CD4-positive, alpha-beta memory T cell (primary cell): ENCODE results near the gene MYF5. TPM values are rescaled to one million over a fixed set of nuclear protein-coding genes. Genes with fewer than 3 reads are reported as not detected.

Source experiments
- CTCF ChIA-PET: fragments of 350-600 bp; sonication (Branson Sonifier 250); formaldehyde crosslinking; loops from one replicate; lab custom pipeline; 2021; ENCODE audit warnings: inconsistent platforms; ENCODE audit not compliant: partially characterized antibody; lab: Charles Lee
- POLR2A ChIA-PET: fragments of 350-600 bp; sonication (Branson Sonifier 250); formaldehyde crosslinking; loops from one replicate; lab custom pipeline; 2021; ENCODE audit not compliant: partially characterized antibody; lab: Charles Lee
- DNase-seq, 5 donors: peaks; one replicate each; pipeline versions ENCODE4 v3.0.0 to v3.0.0-alpha.2; 2020 to 2022; ENCODE audit warnings: mixed read lengths in 1 of 5
- H3K27ac ChIP-seq: one replicate; pipeline ENCODE4 v1.7.0; 2013; ENCODE audit warnings: low read depth, low read length
- H3K27me3 ChIP-seq: 2 replicates; pipeline ENCODE4 v1.7.0; 2013; ENCODE audit warnings: mild to moderate bottlenecking, low read length, moderate library complexity; ENCODE audit not compliant: insufficient read depth
- H3K36me3 ChIP-seq: 2 replicates; pipeline ENCODE4 v1.7.0; 2013; ENCODE audit warnings: mild to moderate bottlenecking, low read length, moderate library complexity; ENCODE audit not compliant: insufficient read depth
- H3K4me1 ChIP-seq: 2 replicates; pipeline ENCODE4 v1.7.0; 2013; ENCODE audit warnings: mild to moderate bottlenecking, low read length, moderate library complexity; ENCODE audit not compliant: insufficient read depth
- H3K4me3 ChIP-seq, 2 donors: one replicate each; pipeline ENCODE4 v1.7.0; 2013; ENCODE audit warnings: low read length in 2 of 2, mild to moderate bottlenecking in 1 of 2
- H3K9me3 ChIP-seq, 2 donors: one replicate each; pipeline ENCODE4 v1.7.0; 2013; ENCODE audit warnings: low read length in 2 of 2, control low read depth in 1 of 2; ENCODE audit not compliant: control insufficient read depth in 1 of 2
- H3K27ac Mint-ChIP-seq, 7 donors: one replicate each; pipeline ENCODE4 v1.8.0; 2020 to 2021; ENCODE audit warnings: mixed read lengths in 7 of 7, mild to moderate bottlenecking in 6 of 7, inconsistent platforms in 3 of 7, moderate library complexity in 3 of 7
- H3K27me3 Mint-ChIP-seq, 2 donors: one replicate each; pipeline ENCODE4 v1.8.0; 2020 to 2021; ENCODE audit warnings: mixed read lengths in 2 of 2
- H3K36me3 Mint-ChIP-seq, 2 donors: one replicate each; pipeline ENCODE4 v1.8.0; 2020 to 2021; ENCODE audit warnings: mixed read lengths in 2 of 2, inconsistent platforms in 1 of 2, mild to moderate bottlenecking in 1 of 2
- H3K4me1 Mint-ChIP-seq, 4 donors: one replicate each; pipeline ENCODE4 v1.8.0; 2020 to 2021; ENCODE audit warnings: mixed read lengths in 4 of 4, mild to moderate bottlenecking in 1 of 4
- H3K4me3 Mint-ChIP-seq, 8 donors: one replicate each; pipeline ENCODE4 v1.8.0; 2020 to 2021; ENCODE audit warnings: mixed read lengths in 8 of 8, mild to moderate bottlenecking in 7 of 8, moderate library complexity in 6 of 8, inconsistent platforms in 3 of 8
- H3K9me3 Mint-ChIP-seq, 8 donors: one replicate each; pipeline ENCODE4 v1.8.0; 2020 to 2021; ENCODE audit warnings: mixed read lengths in 8 of 8, mild to moderate bottlenecking in 5 of 8, inconsistent platforms in 3 of 8, moderate library complexity in 1 of 8
- intact Hi-C: fragments of 100-400 bp; cut with micrococcal nuclease; formaldehyde crosslinking; loops from one replicate; pipeline ENCODE4 v1.15.1; 2023
- polyA plus RNA-seq, 2 donors: library from polyadenylated mRNA; unstranded; fragments of 300-500 nt; fragmentation: Illumina TruSeq; gene quantifications; one replicate each; pipeline ENCODE4 v1.2.3, GENCODE V29; 2021
- total RNA-seq, 2 experiments: library from RNA; stranded (reverse); gene quantifications; one replicate each; pipeline ENCODE4 v1.2.3, GENCODE V29; 2021

MYF5 gene
- total and polyA plus RNA-seq, 4 experiments from 2014 or later: not detected

DNA sequence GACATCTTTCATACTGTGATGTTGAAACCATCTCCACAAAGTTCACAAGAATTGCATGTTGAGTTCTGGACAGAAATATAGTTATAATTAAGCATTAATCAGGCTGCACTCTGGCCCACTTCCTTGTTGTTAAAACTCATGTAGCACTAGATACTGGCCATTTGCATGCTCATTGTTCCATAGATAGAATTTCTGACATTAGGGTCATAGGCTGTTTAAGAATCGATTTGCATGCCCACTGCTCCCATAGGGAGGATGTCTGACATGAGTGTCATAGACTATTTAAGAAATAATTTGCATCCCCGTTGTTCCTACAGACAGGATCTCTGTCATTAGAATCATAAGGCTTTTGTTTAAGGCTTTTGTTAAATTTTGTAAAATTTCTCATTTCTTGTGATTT is 50.2 kb downstream of the MYF5 start:
- Histone ChIP-seq H3K27me3 (no peaks in the 10 kb centered on the region), H3K4me3 (no peak overlapping the region), H3K27ac (no peak overlapping the region), H3K36me3 (no peaks in the 10 kb centered on the region), H3K4me1 (no peaks in the 10 kb centered on the region), H3K9me3 (no peaks in the 10 kb centered on the region)
- Mint-ChIP-seq H3K4me3 (no peak overlapping the region), H3K36me3 (no peaks in the 10 kb centered on the region), H3K9me3 (peaks cover 0 to 11% (median 4%) of the 10 kb centered on the region in 8 donors), H3K4me1 (no peaks in the 10 kb centered on the region), H3K27me3 (no peaks in the 10 kb centered on the region), H3K27ac (no peak overlapping the region)
- intact Hi-C loops: no loop called here
- DNase-seq: no peak
- CTCF ChIA-PET: no interaction called here
- POLR2A ChIA-PET: no interaction called here

Other genes starting within 250 kb of the MYF5 start
- not detected for gene MYF6, start 9.3 kb upstream of the MYF5 start, total RNA-seq
- gene MYF6, start 9.3 kb upstream of the MYF5 start, polyA plus RNA-seq: not detected
- gene LIN7A, start 221.0 kb downstream of the MYF5 start, total RNA-seq: not detected
- not detected for gene LIN7A, start 221.0 kb downstream of the MYF5 start, polyA plus RNA-seq